K562 (cell line): ENCODE measurements around the gene HSD3B7. TPM values are rescaled to one million over a fixed set of nuclear protein-coding genes. Genes with fewer than 3 reads are reported as not detected.

Experiments
- BCL6 ChIP-seq: fragments of 250-450 bp; sonication (Bioruptor Pico); IDR thresholded peaks from 2 replicates; pipeline ENCODE4 v1.4.0; 2020
- CC2D1A ChIP-seq: fragments of 450-650 bp; IDR thresholded peaks from 2 replicates; pipeline ENCODE4 v1.6.1; 2017; ENCODE audit warnings: mild to moderate bottlenecking
- CSDE1 ChIP-seq, 2 experiments: fragments of 450-650 bp; IDR thresholded peaks; 2 replicates each; pipeline ENCODE4 v1.6.1; 2016; ENCODE audit warnings: mild to moderate bottlenecking in 1 of 2
- E2F4 ChIP-seq: sonication (generic); formaldehyde crosslinking; IDR thresholded peaks from 2 replicates; pipeline ENCODE4 v1.8.0; 2022; ENCODE audit warnings: mild to moderate bottlenecking, low read depth, missing genetic modification reagents
- ETV1 ChIP-seq: fragments of 450-650 bp; conservative IDR thresholded peaks from 2 replicates; pipeline ENCODE4 v1.6.1; 2016; ENCODE audit warnings: missing genetic modification characterization, control low read depth, low read depth, missing compliant biosample characterization
- FOXK1 ChIP-seq: sonication (generic); formaldehyde crosslinking; IDR thresholded peaks from 2 replicates; pipeline ENCODE4 v1.8.0; 2022; ENCODE audit warnings: missing genetic modification reagents, mild to moderate bottlenecking, borderline replicate concordance
- IRF2 ChIP-seq: sonication (generic); formaldehyde crosslinking; IDR thresholded peaks from 2 replicates; pipeline ENCODE4 v1.8.1; 2022; ENCODE audit warnings: mild to moderate bottlenecking, missing genetic modification reagents
- NFE2 ChIP-seq: IDR thresholded peaks from 2 replicates; pipeline ENCODE4 v1.6.1; 2014; ENCODE audit warnings: antibody characterized with exemption, low read depth
- NFE2L1 ChIP-seq: fragments of 450-650 bp; IDR thresholded peaks from 2 replicates; pipeline ENCODE4 v1.6.1; 2016; ENCODE audit warnings: missing genetic modification characterization, low read depth, mild to moderate bottlenecking, missing compliant biosample characterization, moderate library complexity, borderline replicate concordance
- NFIX ChIP-seq: fragments of 250-450 bp; sonication (Bioruptor Pico); IDR thresholded peaks from 2 replicates; pipeline ENCODE4 v1.4.0; 2020; ENCODE audit warnings: low read depth, mild to moderate bottlenecking, moderate library complexity
- PKNOX1 ChIP-seq: fragments of 450-650 bp; IDR thresholded peaks from 2 replicates; pipeline ENCODE4 v1.6.1; 2016
- POLR2B ChIP-seq: fragments of 450-650 bp; IDR thresholded peaks from 2 replicates; pipeline ENCODE4 v1.6.1; 2018; ENCODE audit warnings: low read depth; ENCODE audit not compliant: partially characterized antibody
- POLR2G ChIP-seq: fragments of 200-400 bp; formaldehyde crosslinking; IDR thresholded peaks from 2 replicates; pipeline ENCODE4 v1.6.1; 2017; ENCODE audit warnings: low read depth, mild to moderate bottlenecking, antibody characterized with exemption, low read length, moderate library complexity
- PRMT5 ChIP-seq: sonication (generic); formaldehyde crosslinking; IDR thresholded peaks from 2 replicates; pipeline ENCODE4 v1.5.0; 2020; ENCODE audit warnings: missing genetic modification reagents
- RCOR1 ChIP-seq, 2 experiments: IDR thresholded peaks; 2 replicates each; pipeline ENCODE4 v1.6.1; 2012; ENCODE audit warnings: low read depth in 2 of 2, low read length in 2 of 2, borderline replicate concordance in 1 of 2, improper control_type of control experiment in 1 of 2
- RFX5 ChIP-seq: IDR thresholded peaks from 2 replicates; pipeline ENCODE4 v1.6.1; 2011; ENCODE audit warnings: low read depth, mild to moderate bottlenecking, improper control_type of control experiment, low read length
- SREBF1 ChIP-seq: fragments of 150-350 bp; IDR thresholded peaks from 2 replicates; pipeline ENCODE4 v1.6.1; 2014; ENCODE audit warnings: antibody characterized with exemption, low read depth, low read length, borderline replicate concordance
- STAT5A ChIP-seq: IDR thresholded peaks from 2 replicates; pipeline ENCODE4 v1.6.1; 2012; ENCODE audit warnings: low read length, inconsistent platforms, borderline replicate concordance
- TCF15 ChIP-seq: fragments of 250-450 bp; sonication (Bioruptor Pico); IDR thresholded peaks from 2 replicates; pipeline ENCODE4 v1.8.0; 2022; ENCODE audit warnings: moderate library complexity, mild to moderate bottlenecking, inconsistent platforms
- ZNF324 ChIP-seq: fragments of 250-450 bp; sonication (Bioruptor Pico); IDR thresholded peaks from 2 replicates; pipeline ENCODE4 v1.4.0; 2020; ENCODE audit warnings: mild to moderate bottlenecking
- ZNF778 ChIP-seq: fragments of 450-650 bp; formaldehyde crosslinking; IDR thresholded peaks from 2 replicates; pipeline ENCODE4 v1.4.0; 2020; ENCODE audit warnings: mild to moderate bottlenecking, moderate library complexity
- polyA plus RNA-seq, 8 experiments: library from polyadenylated mRNA; depleted of rRNA in 4 of 8; stranded (reverse) in 5 of 8; unstranded in 3 of 8; fragments of >200 nt; fragmentation: Nextera tagmentation in 2 of 8; fragmentation: Illumina TruSeq in 1 of 8; extraction: Ambion mirVana in 2 of 8; extraction: Trizol in 1 of 8; gene quantifications; 2 replicates each; pipeline versions ENCODE4 v1.2.1 to v1.2.3, GENCODE V29; 2011 to 2014; ENCODE audit warnings: inconsistent platforms in 1 of 8, missing spikeins in 1 of 8
- total RNA-seq, 7 experiments: library from RNA; depleted of rRNA in 6 of 7; stranded (reverse); fragments of >200 nt in 6 of 7; fragmentation: Illumina TruSeq in 2 of 7; extraction: Trizol in 2 of 7; gene quantifications; 2 replicates each; pipeline versions ENCODE4 v1.2.1 to v1.2.3, GENCODE V29; 2011 to 2021; ENCODE audit warnings: low replicate concordance in 1 of 7
- TF ChIP-seq, protein P1 (sequence below): sonication (generic); formaldehyde crosslinking; IDR thresholded peaks from 2 replicates; pipeline ENCODE4 v1.8.0; 2023; ENCODE audit warnings: mild to moderate bottlenecking, missing genetic modification reagents

Gene HSD3B7
- total and polyA plus RNA-seq, 9 of the 15 experiments (the other 6 are each of a cell fraction or from before 2014, with no cell fraction given): 5.4 to 49.1 (median 23.0) TPM

GRCh38 chr16:30941600-30942425 lies 43.2 kb upstream of the HSD3B7 start (continued):
- TF ChIP-seq NFIX (CRISPR knock-in tag) (no peak), CC2D1A (peak; percentile 77; the same call in 1 of the 2 replicates), PRMT5 (CRISPR knock-in tag) (no peak), PKNOX1 (peak; percentile 35), NFE2L1 (tag) (no peak), ETV1 (tag) (peak; percentile 71), BCL6 (no peak), CSDE1 (IDR thresholded peaks at IDR 0.05) (no peak), FOXK1 (CRISPR knock-in tag) (no peak), RCOR1 (IDR thresholded peaks at IDR 0.05; ENCODE audit: borderline replicate concordance in 1 of 2, low read depth in 2 of 2, low read length in 2 of 2) (peak in 1 of 2 experiments; percentile 18; a peak in 1 of 4 replicates), SREBF1 (0 out of 2 replicates have a peak, but pooled peaks have one; percentile 57), ZNF778 (CRISPR knock-in tag) (no peak), POLR2B (no peak), IRF2 (CRISPR knock-in tag) (no peak), POLR2G (peak; percentile 61), ZNF324 (no peak), RFX5 (no peak), NFE2 (no peak), E2F4 (no peak), STAT5A (no peak), TCF15 (CRISPR knock-in tag) (no peak)
- TF ChIP-seq, protein P1, sequence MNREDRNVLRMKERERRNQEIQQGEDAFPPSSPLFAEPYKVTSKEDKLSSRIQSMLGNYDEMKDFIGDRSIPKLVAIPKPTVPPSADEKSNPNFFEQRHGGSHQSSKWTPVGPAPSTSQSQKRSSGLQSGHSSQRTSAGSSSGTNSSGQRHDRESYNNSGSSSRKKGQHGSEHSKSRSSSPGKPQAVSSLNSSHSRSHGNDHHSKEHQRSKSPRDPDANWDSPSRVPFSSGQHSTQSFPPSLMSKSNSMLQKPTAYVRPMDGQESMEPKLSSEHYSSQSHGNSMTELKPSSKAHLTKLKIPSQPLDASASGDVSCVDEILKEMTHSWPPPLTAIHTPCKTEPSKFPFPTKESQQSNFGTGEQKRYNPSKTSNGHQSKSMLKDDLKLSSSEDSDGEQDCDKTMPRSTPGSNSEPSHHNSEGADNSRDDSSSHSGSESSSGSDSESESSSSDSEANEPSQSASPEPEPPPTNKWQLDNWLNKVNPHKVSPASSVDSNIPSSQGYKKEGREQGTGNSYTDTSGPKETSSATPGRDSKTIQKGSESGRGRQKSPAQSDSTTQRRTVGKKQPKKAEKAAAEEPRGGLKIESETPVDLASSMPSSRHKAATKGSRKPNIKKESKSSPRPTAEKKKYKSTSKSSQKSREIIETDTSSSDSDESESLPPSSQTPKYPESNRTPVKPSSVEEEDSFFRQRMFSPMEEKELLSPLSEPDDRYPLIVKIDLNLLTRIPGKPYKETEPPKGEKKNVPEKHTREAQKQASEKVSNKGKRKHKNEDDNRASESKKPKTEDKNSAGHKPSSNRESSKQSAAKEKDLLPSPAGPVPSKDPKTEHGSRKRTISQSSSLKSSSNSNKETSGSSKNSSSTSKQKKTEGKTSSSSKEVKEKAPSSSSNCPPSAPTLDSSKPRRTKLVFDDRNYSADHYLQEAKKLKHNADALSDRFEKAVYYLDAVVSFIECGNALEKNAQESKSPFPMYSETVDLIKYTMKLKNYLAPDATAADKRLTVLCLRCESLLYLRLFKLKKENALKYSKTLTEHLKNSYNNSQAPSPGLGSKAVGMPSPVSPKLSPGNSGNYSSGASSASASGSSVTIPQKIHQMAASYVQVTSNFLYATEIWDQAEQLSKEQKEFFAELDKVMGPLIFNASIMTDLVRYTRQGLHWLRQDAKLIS (CRISPR knock-in tag): no peak
